Adrenal gland (tissue), 12 donors: Measurements from ENCODE around the gene GATA5. TPM values are rescaled to one million over a fixed set of nuclear protein-coding genes. Genes with fewer than 3 reads are reported as not detected.

Source experiments
- DNase-seq, 7 donors: peaks; one replicate each; pipeline ENCODE4 v3.0.0-alpha.2; 2019 to 2020
- H3K27ac ChIP-seq, 5 donors: fragments of 200-600 bp; sonication (generic) in 4 of 5; 1 replicate in 3 of 5; 2 replicates in 2 of 5; pipeline versions ENCODE4 v1.5.1 to v1.8.0; 2016 to 2020; ENCODE audit warnings: mild to moderate bottlenecking in 1 of 5
- H3K27me3 ChIP-seq: fragments of 200-600 bp; 2 replicates; pipeline ENCODE4 v1.8.0; 2021
- H3K36me3 ChIP-seq, 2 donors: fragments of 200-600 bp; replicated peaks in 1 of 2; 1 replicate in 1 of 2; 2 replicates in 1 of 2; pipeline versions ENCODE4 v1.5.1 to v1.8.0; 2018 to 2022
- H3K4me1 ChIP-seq, 2 donors: fragments of 200-600 bp; replicated peaks in 1 of 2; 1 replicate in 1 of 2; 2 replicates in 1 of 2; pipeline versions ENCODE4 v1.5.1 to v1.8.0; 2018 to 2021
- H3K4me3 ChIP-seq, 4 donors: fragments of 200-600 bp; sonication (generic) in 3 of 4; one replicate each; pipeline ENCODE4 v1.5.1; 2016 to 2018
- H3K9me3 ChIP-seq, 3 donors: fragments of 200-600 bp; sonication (generic) in 1 of 3; replicated peaks in 1 of 3; 1 replicate in 2 of 3; 2 replicates in 1 of 3; pipeline versions ENCODE4 v1.5.1 to v1.8.0; 2016 to 2021
- POLR2A ChIP-seq, 2 donors: fragments of 450-650 bp; IDR thresholded peaks; one replicate each; pipeline ENCODE4 v1.6.1; 2017; ENCODE audit warnings: antibody characterized with exemption in 2 of 2, mild to moderate bottlenecking in 2 of 2, moderate library complexity in 1 of 2
- WGBS, 4 donors: extraction: QIAGEN DNeasy Blood & Tissue Kit in 2 of 4; methylation state at CpG; one replicate each; pipeline versions ENCODE4 v1.1.5 to v1.1.7; 2013 to 2017; 5-methylcytosine and 5-hydroxymethylcytosine counted together
- intact Hi-C, 2 donors: fragments of 100-400 bp; cut with DNase I; formaldehyde crosslinking; loops; one replicate each; pipeline versions ENCODE4 v1.14.1 to v1.15.0; 2022 to 2023
- polyA plus RNA-seq, 3 donors: library from polyadenylated mRNA; stranded (reverse); fragments of 200-250 nt in 2 of 3; fragments of 350-450 nt in 1 of 3; fragmentation: Illumina TruSeq in 1 of 3; extraction: RNeasy Lipid Tissue Mini Kit (QIAGEN cat#74804) in 1 of 3; gene quantifications; one replicate each; pipeline ENCODE4 v1.2.3, GENCODE V29; 2013 to 2014
- total RNA-seq, 9 donors: library from RNA; depleted of rRNA in 4 of 9; stranded (reverse); fragments of >200 nt in 4 of 9; fragments of 120-200 nt in 1 of 9; fragmentation: NEBNext Ultra II Directional in 1 of 9; extraction: Animal tissue kit (Norgen Biotek cat#: 25700) in 1 of 9; gene quantifications; one replicate each; pipeline versions ENCODE4 v1.1.0 to v1.2.4, GENCODE V29; 2013 to 2023
- TF ChIP-seq, protein P1 (sequence below), 6 experiments: fragments of 450-650 bp in 4 of 6; fragments of 200-600 bp in 2 of 6; sonication (generic) in 1 of 6; IDR thresholded peaks; 1 replicate in 5 of 6; 2 replicates in 1 of 6; pipeline versions ENCODE4 v1.5.1 to v1.8.0; 2016 to 2021; ENCODE audit warnings: antibody characterized with exemption in 6 of 6, mild to moderate bottlenecking in 2 of 6, moderate library complexity in 1 of 6
- donor health status: healthy with polysubstance abuse.
- donor health status: Bipolar disorder and iron deficiency.
- donor health status: DM: yes; HTN: yes; CAD: no.
- donor health status: DM: no; HTN: no; CAD: no.
- donor health status: DM: no; HTN: no; CAD: no.
- donor health status: DM: yes; HTN: yes; CAD: no.

The GATA5 gene
- total and polyA plus RNA-seq, 12 donors = 0.67 to 12.0 (median 5.7) TPM

DNA sequence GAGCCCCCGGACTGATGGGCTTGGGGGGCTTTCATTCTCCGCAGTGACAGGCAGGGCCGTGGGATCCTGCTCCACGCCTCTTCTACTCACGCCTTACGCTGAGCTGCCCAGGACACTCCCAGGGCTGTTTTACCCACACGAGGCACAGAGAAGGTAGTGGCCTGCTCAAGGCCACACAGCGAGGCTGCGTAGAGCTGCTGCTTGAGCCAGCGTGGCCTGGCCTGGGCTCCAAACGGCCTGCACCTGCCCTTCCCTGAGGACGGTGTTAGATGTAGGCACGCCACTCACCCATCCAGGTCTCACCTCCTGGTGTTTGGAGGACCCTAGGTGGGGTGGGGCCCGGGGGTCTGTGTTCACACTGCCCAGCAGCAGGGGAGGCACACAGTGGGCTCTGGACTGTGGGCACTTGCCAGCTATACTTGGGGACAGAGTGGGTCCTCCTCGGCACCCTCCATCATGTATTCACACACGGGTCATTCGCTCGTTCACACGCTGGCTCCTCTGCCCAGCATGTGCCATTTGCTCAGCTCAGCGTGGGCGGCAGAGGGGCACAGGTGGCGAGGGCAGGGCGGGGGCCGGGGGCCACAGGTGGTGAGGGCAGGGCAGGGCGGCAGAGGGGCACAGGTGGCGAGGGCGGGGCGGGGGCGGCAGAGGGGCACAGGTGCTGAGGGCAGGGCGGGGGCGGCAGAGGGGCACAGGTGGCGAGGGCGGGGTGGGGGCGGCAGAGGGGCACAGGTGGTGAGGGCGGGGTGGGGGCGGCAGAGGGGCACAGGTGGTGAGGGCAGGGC is 30.0 kb downstream of the GATA5 start:
- H3K4me1 ChIP-seq = no peaks in the 10 kb centered on the region
- H3K4me3 ChIP-seq = no peak overlapping the region
- DNase-seq = no peak
- WGBS, 4 donors = 76 to 84% (median 78%) methylated on average over 14 to 35 of the region's 36 CpGs
- TF ChIP-seq, protein P1, sequence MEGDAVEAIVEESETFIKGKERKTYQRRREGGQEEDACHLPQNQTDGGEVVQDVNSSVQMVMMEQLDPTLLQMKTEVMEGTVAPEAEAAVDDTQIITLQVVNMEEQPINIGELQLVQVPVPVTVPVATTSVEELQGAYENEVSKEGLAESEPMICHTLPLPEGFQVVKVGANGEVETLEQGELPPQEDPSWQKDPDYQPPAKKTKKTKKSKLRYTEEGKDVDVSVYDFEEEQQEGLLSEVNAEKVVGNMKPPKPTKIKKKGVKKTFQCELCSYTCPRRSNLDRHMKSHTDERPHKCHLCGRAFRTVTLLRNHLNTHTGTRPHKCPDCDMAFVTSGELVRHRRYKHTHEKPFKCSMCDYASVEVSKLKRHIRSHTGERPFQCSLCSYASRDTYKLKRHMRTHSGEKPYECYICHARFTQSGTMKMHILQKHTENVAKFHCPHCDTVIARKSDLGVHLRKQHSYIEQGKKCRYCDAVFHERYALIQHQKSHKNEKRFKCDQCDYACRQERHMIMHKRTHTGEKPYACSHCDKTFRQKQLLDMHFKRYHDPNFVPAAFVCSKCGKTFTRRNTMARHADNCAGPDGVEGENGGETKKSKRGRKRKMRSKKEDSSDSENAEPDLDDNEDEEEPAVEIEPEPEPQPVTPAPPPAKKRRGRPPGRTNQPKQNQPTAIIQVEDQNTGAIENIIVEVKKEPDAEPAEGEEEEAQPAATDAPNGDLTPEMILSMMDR (IDR thresholded peaks at IDR 0.05) = no peak
- no peak for TF ChIP-seq POLR2A (IDR thresholded peaks at IDR 0.05)
- H3K36me3 ChIP-seq = no peaks in the 10 kb centered on the region
- intact Hi-C loops = no loop called here
- no peaks in the 10 kb centered on the region for H3K9me3 ChIP-seq
- no peaks in the 10 kb centered on the region for H3K27me3 ChIP-seq
- H3K27ac ChIP-seq = no peak overlapping the region

DNA sequence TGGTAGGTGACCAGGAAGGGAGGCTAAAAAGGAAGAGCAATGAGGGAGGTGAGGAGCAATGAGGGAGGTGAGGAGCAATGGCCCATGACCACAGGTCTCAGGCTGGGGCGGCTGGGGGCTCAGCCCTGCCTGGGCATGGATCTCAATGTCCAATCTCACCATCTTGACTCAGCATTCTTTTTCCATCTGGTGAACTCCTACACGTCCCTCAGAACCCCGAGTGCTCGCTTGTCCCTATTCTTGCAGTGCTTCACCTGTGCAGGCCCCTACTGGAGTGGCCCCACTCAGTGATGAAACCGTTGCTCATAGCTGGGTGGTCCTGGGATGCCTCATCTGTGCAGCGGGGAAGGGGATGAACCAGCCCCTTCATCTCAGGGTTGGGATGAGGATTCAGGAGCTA is 31.5 kb downstream of the GATA5 start:
- H3K4me3 ChIP-seq = no peak overlapping the region
- intact Hi-C loops = no loop called here
- no peaks in the 10 kb centered on the region for H3K9me3 ChIP-seq
- H3K36me3 ChIP-seq = no peaks in the 10 kb centered on the region
- H3K4me1 ChIP-seq = no peaks in the 10 kb centered on the region
- no peaks in the 10 kb centered on the region for H3K27me3 ChIP-seq
- H3K27ac ChIP-seq = no peak overlapping the region
- TF ChIP-seq, protein P1 (IDR thresholded peaks at IDR 0.05) = no peak
- TF ChIP-seq POLR2A (IDR thresholded peaks at IDR 0.05) = no peak
- WGBS, 4 donors = 78 to 90% (median 88%) methylated on average over 6 of the region's 6 CpGs
- no peak for DNase-seq

DNA sequence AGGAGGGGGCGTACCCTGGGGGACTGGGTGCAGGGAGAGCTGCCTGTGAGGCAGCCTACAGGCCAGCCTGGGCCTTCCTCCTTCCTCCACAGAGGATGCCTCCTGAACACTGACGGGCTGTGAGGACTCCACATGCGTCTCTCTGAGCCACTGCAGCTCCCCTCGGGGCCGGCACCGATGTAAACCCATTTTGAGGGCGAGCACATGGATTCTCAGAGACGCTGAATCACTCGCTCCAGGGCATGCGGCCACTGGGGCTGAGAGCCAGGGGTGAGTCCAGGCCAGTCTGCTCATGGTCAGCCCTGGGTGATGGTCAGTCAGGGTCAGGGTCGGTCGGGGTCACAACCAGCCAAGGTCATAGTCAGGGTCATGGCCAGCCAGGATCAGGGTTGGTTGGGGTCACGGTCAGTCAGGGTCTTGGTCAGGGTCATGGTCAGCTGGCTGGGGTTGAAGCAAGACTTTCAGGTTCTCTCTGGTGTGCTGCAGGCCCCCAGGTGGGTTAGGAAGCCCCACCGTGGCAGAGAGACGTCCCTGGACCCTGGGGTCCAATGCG is 33.7 kb downstream of the GATA5 start:
- WGBS, 4 donors = 61 to 75% (median 74%) methylated on average over 3 to 16 of the region's 16 CpGs
- Histone ChIP-seq H3K4me3 (no peak overlapping the region), H3K36me3 (no peaks in the 10 kb centered on the region), H3K27me3 (no peaks in the 10 kb centered on the region), H3K27ac (no peak overlapping the region), H3K4me1 (no peaks in the 10 kb centered on the region), H3K9me3 (no peaks in the 10 kb centered on the region)
- peak in 3 of 7 donors; percentile 15 to 31 (median 23) for DNase-seq
- TF ChIP-seq, protein P1 (IDR thresholded peaks at IDR 0.05) = no peak
- TF ChIP-seq POLR2A (IDR thresholded peaks at IDR 0.05) = no peak
- intact Hi-C loops = no loop called here

DNA sequence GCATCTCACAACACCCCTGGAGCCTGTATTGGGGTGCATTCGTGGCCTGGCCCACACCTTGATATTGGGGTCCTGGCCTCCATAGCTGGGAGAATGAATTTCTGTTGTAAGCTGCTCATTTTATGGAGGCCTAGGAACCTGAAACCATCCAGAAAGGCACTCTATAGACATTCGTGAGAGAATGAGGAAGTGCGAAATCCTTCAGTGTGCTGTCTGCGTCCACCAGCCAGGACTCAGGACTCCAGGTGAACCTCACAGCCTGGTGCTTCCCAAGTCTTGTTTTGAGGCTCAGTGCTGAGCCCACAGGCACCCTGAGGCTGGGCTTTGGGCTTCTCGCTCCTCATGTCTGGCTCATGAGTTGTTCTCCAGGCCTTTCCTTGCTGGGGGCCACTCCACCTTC is 36.6 kb downstream of the GATA5 start:
- Histone ChIP-seq H3K27ac (no peak overlapping the region), H3K27me3 (no peaks in the 10 kb centered on the region), H3K4me1 (no peaks in the 10 kb centered on the region), H3K9me3 (no peaks in the 10 kb centered on the region), H3K4me3 (no peak overlapping the region), H3K36me3 (no peaks in the 10 kb centered on the region)
- DNase-seq = no peak
- WGBS, 4 donors = 63 to 95% (median 81%) methylated on average over 2 to 5 of the region's 5 CpGs
- intact Hi-C loops = no loop called here
- TF ChIP-seq, protein P1 (IDR thresholded peaks at IDR 0.05) = no peak
- no peak for TF ChIP-seq POLR2A (IDR thresholded peaks at IDR 0.05)
